PC-3 (cell line): ENCODE measurements around the gene VPS18. TPM values are rescaled to one million over a fixed set of nuclear protein-coding genes. Genes with fewer than 3 reads are reported as not detected.
A peak's percentile ranks its signal among the peaks of the same experiment; 100 is the strongest.

ENCODE experiments used
- ATAC-seq: fragments of 200-7000 bp; cut with Tn5 transposase; 2 replicates; pipeline ENCODE4 v1.9.1; 2020; ENCODE audit warnings: mild to moderate bottlenecking, moderate library complexity
- BruUV-seq: library from RNA; stranded (reverse); fragments of 400-500 nt; replicated peaks from 2 replicates; lab custom pipeline; 2021; lab: Mats Ljungman, UMichigan
- CTCF ChIA-PET: fragments of 300-600 bp; sonication (Branson Sonifier 250); formaldehyde crosslinking; loops from one replicate; lab custom pipeline; 2022; ENCODE audit warnings: antibody characterized with exemption; lab: Charles Lee
- POLR2A ChIA-PET: fragments of 300-600 bp; sonication (Branson Sonifier 250); formaldehyde crosslinking; loops from one replicate; lab custom pipeline; 2022; ENCODE audit warnings: antibody characterized with exemption; ENCODE audit not compliant: unreplicated experiment; lab: Charles Lee
- DNase-seq: peaks from one replicate; pipeline ENCODE4 v3.0.0-alpha.2; 2015
- H2AFZ ChIP-seq: fragments of 300-600 bp; sonication (generic); 2 replicates; pipeline ENCODE4 v1.6.0; 2016; ENCODE audit warnings: antibody characterized with exemption, low read length
- H3F3A ChIP-seq: fragments of 300-600 bp; sonication (generic); one replicate; pipeline ENCODE4 v1.6.0; 2017; ENCODE audit warnings: antibody characterized with exemption, low read length, control low read depth, mild to moderate bottlenecking; ENCODE audit not compliant: unreplicated experiment
- H3K27ac ChIP-seq: fragments of 300-600 bp; sonication (generic); 2 replicates; pipeline ENCODE4 v1.5.1; 2016; ENCODE audit warnings: mild to moderate bottlenecking, low read length
- H3K27me3 ChIP-seq: fragments of 300-600 bp; sonication (generic); 2 replicates; pipeline ENCODE4 v1.6.1; 2016; ENCODE audit warnings: low read length, mixed read lengths
- H3K36me3 ChIP-seq: fragments of 300-600 bp; sonication (generic); 2 replicates; pipeline ENCODE4 v1.6.1; 2016; ENCODE audit warnings: low read depth, mixed run types, low read length, mixed read lengths
- H3K4me1 ChIP-seq: fragments of 300-600 bp; sonication (generic); 2 replicates; pipeline ENCODE4 v1.5.1; 2016; ENCODE audit warnings: low read length; ENCODE audit not compliant: insufficient read depth
- H3K4me2 ChIP-seq: fragments of 300-600 bp; sonication (generic); 2 replicates; pipeline ENCODE4 v1.6.0; 2016; ENCODE audit warnings: low read length
- H3K4me3 ChIP-seq: fragments of 300-600 bp; sonication (generic); 2 replicates; pipeline ENCODE4 v1.5.1; 2016; ENCODE audit warnings: mild to moderate bottlenecking, low read length, mixed read lengths
- H3K79me2 ChIP-seq: fragments of 300-600 bp; sonication (generic); 2 replicates; pipeline ENCODE4 v1.6.1; 2017; ENCODE audit warnings: low read length, mixed read lengths
- H3K9ac ChIP-seq: fragments of 300-600 bp; sonication (generic); 2 replicates; pipeline ENCODE4 v1.6.0; 2016; ENCODE audit warnings: mild to moderate bottlenecking, low read length
- H3K9me2 ChIP-seq: fragments of 300-600 bp; sonication (generic); replicated peaks from 2 replicates; pipeline ENCODE4 v1.6.1; 2016; ENCODE audit warnings: mixed run types, low read length, mixed read lengths
- H3K9me3 ChIP-seq: fragments of 300-600 bp; sonication (generic); 2 replicates; pipeline ENCODE4 v1.6.1; 2016; ENCODE audit warnings: low read length, mixed read lengths
- H4K20me1 ChIP-seq: fragments of 300-600 bp; sonication (generic); 2 replicates; pipeline ENCODE4 v1.6.1; 2016; ENCODE audit warnings: low read length, mixed read lengths
- CTCF ChIP-seq: fragments of 300-600 bp; sonication (generic); conservative IDR thresholded peaks from 2 replicates; pipeline ENCODE4 v1.5.1; 2017; ENCODE audit warnings: antibody characterized with exemption, low read depth, mild to moderate bottlenecking, low read length
- EZH2 ChIP-seq: fragments of 300-600 bp; sonication (generic); IDR thresholded peaks from one replicate; pipeline ENCODE4 v1.6.1; 2017; ENCODE audit warnings: antibody characterized with exemption, mild to moderate bottlenecking, low read length; ENCODE audit not compliant: unreplicated experiment
- EZH2phosphoT487 ChIP-seq: fragments of 300-600 bp; sonication (generic); IDR thresholded peaks from 2 replicates; pipeline ENCODE4 v1.6.1; 2018; ENCODE audit warnings: mild to moderate bottlenecking, antibody characterized with exemption, low read length, borderline replicate concordance
- intact Hi-C: fragments of 100-400 bp; cut with micrococcal nuclease; formaldehyde crosslinking; loops from 2 replicates; pipeline ENCODE4 v1.9.0; 2023
- total RNA-seq: library from RNA; depleted of rRNA; stranded (reverse); fragments of >200 nt; gene quantifications from 2 replicates; pipeline ENCODE4 v1.2.3, GENCODE V29; 2014

The VPS18 gene
- total RNA-seq, 1 experiment from 2014 or later: 37.6 TPM

GRCh38 chr15:40932649-40933516, 38.6 kb downstream of the VPS18 start:
- H3K9me2 ChIP-seq: no peaks in the 10 kb centered on the region
- peak; percentile 77 for DNase-seq
- ChIA-PET CTCF (interaction anchor here (1.4 kb wide), 1 partner anchor 8 kb away, joined by 5 read pairs; no protein-coding TSS in a partner anchor), POLR2A (no interaction called here)
- no peak for TF ChIP-seq EZH2phosphoT487
- TF ChIP-seq EZH2: no peak
- no peak for TF ChIP-seq CTCF
- peak overlapping the region; percentile 73 for H3K27ac ChIP-seq
- no peak overlapping the region for H3K4me3 ChIP-seq
- intact Hi-C loops: loop anchor here (10.0 kb wide), 1 partner anchor 252 kb away; no protein-coding TSS in a partner anchor
- peak overlapping the region; percentile 80 for H3K4me2 ChIP-seq
- H3K79me2 ChIP-seq: no peaks in the 10 kb centered on the region
- no TSS peak for BruUV-seq
- peaks cover 8% of the 10 kb centered on the region for H3K27me3 ChIP-seq
- no peak overlapping the region for H3K9ac ChIP-seq
- H3K36me3 ChIP-seq: no peaks in the 10 kb centered on the region
- peaks cover 58% of the 10 kb centered on the region for H3K4me1 ChIP-seq
- no peaks in the 10 kb centered on the region for H4K20me1 ChIP-seq
- ATAC-seq: peak; percentile 30
- H2AFZ ChIP-seq: 0 out of 2 replicates have a peak overlapping the region, but pooled peaks have one; percentile 40
- no peaks in the 10 kb centered on the region for H3K9me3 ChIP-seq
- H3F3A ChIP-seq: no peaks in the 10 kb centered on the region

GRCh38 chr15:40933517-40933902, 39.3 kb downstream of the VPS18 start:
- no peaks in the 10 kb centered on the region for H3K9me2 ChIP-seq
- no peaks in the 10 kb centered on the region for H4K20me1 ChIP-seq
- H3K9me3 ChIP-seq: no peaks in the 10 kb centered on the region
- H3K27me3 ChIP-seq: peaks cover 5% of the 10 kb centered on the region; the same call in 1 of the 2 replicates
- POLR2A ChIA-PET: no interaction called here
- H3F3A ChIP-seq: no peaks in the 10 kb centered on the region
- DNase-seq (peak; percentile 40), ATAC-seq (no peak)
- no TSS peak for BruUV-seq
- H2AFZ ChIP-seq: 0 out of 2 replicates have a peak overlapping the region, but pooled peaks have one; percentile 40
- H3K27ac ChIP-seq: peak overlapping the region; percentile 73
- intact Hi-C loops: loop anchor here (10.0 kb wide), 1 partner anchor 251 kb away; no protein-coding TSS in a partner anchor
- CTCF ChIA-PET: interaction anchor here (1.4 kb wide), 1 partner anchor 8 kb away, joined by 5 read pairs; no protein-coding TSS in a partner anchor
- no peak overlapping the region for H3K4me3 ChIP-seq
- no peak for TF ChIP-seq EZH2
- no peaks in the 10 kb centered on the region for H3K36me3 ChIP-seq
- H3K4me2 ChIP-seq: peak overlapping the region; percentile 80
- peaks cover 53% of the 10 kb centered on the region for H3K4me1 ChIP-seq
- no peaks in the 10 kb centered on the region for H3K79me2 ChIP-seq
- H3K9ac ChIP-seq: no peak overlapping the region

GRCh38 chr15:40934457-40934856, 40.2 kb downstream of the VPS18 start:
- Histone ChIP-seq H3K4me1 (peaks cover 47% of the 10 kb centered on the region), H3K4me2 (no peak overlapping the region), H3K9ac (no peak overlapping the region), H3K79me2 (no peaks in the 10 kb centered on the region), H3K9me3 (no peaks in the 10 kb centered on the region), H3K27me3 (peaks cover 5% of the 10 kb centered on the region; the same call in 1 of the 2 replicates), H3K27ac (no peak overlapping the region), H3K4me3 (no peak overlapping the region), H2AFZ (no peak overlapping the region), H3F3A (no peaks in the 10 kb centered on the region), H3K9me2 (no peaks in the 10 kb centered on the region), H3K36me3 (no peaks in the 10 kb centered on the region), H4K20me1 (no peaks in the 10 kb centered on the region)
- TF ChIP-seq EZH2: no peak
- TF ChIP-seq CTCF: no peak
- no peak for TF ChIP-seq EZH2phosphoT487
- DNase-seq (no peak), ATAC-seq (no peak)
- BruUV-seq: no TSS peak
- CTCF ChIA-PET: interaction anchor here (0.7 kb wide), 1 partner anchor 29 kb away, joined by 16 read pairs; no protein-coding TSS in a partner anchor
- POLR2A ChIA-PET: no interaction called here
- intact Hi-C loops: loop anchor here (10.0 kb wide), 1 partner anchor 250 kb away; no protein-coding TSS in a partner anchor
